Liver (tissue), 9 donors: Measurements from ENCODE around the gene SLC39A12. TPM values are rescaled to one million over a fixed set of nuclear protein-coding genes. Genes with fewer than 3 reads are reported as not detected.

Source experiments
- DNase-seq: peaks from one replicate; pipeline ENCODE4 v3.0.0-alpha.2; 2017; ENCODE audit warnings: low spot score
- H3K27ac ChIP-seq, 2 donors: one replicate each; pipeline ENCODE4 v1.7.0; 2013; ENCODE audit warnings: inconsistent platforms in 2 of 2, low read length in 2 of 2, control low read depth in 1 of 2, low read depth in 1 of 2, mild to moderate bottlenecking in 1 of 2
- H3K27me3 ChIP-seq, 4 donors: one replicate each; pipeline versions ENCODE4 v1.6.1 to v1.7.0; 2013; ENCODE audit warnings: low read length in 3 of 4, inconsistent platforms in 1 of 4, mild to moderate bottlenecking in 1 of 4, moderate library complexity in 1 of 4; ENCODE audit not compliant: control insufficient read depth in 4 of 4, insufficient read depth in 4 of 4
- H3K36me3 ChIP-seq, 4 donors: one replicate each; pipeline versions ENCODE4 v1.6.1 to v1.7.0; 2013; ENCODE audit warnings: low read length in 3 of 4, mild to moderate bottlenecking in 3 of 4, low read depth in 1 of 4, moderate library complexity in 1 of 4; ENCODE audit not compliant: control insufficient read depth in 4 of 4, insufficient read depth in 3 of 4
- H3K4me1 ChIP-seq, 4 donors: one replicate each; pipeline versions ENCODE4 v1.6.1 to v1.7.0; 2013; ENCODE audit warnings: low read length in 3 of 4, mild to moderate bottlenecking in 3 of 4, moderate library complexity in 1 of 4; ENCODE audit not compliant: control insufficient read depth in 4 of 4, insufficient read depth in 4 of 4
- H3K4me3 ChIP-seq, 3 donors: one replicate each; pipeline versions ENCODE4 v1.6.1 to v1.7.0; 2013; ENCODE audit warnings: low read length in 3 of 3, control low read depth in 1 of 3, low read depth in 1 of 3, mild to moderate bottlenecking in 1 of 3
- H3K9ac ChIP-seq, 2 donors: one replicate each; pipeline ENCODE4 v1.7.0; 2013; ENCODE audit warnings: low read length in 2 of 2, mild to moderate bottlenecking in 2 of 2, moderate library complexity in 2 of 2, control low read depth in 1 of 2, low read depth in 1 of 2
- H3K9me3 ChIP-seq, 4 donors: one replicate each; pipeline versions ENCODE4 v1.6.1 to v1.7.0; 2013; ENCODE audit warnings: low read length in 3 of 4; ENCODE audit not compliant: control insufficient read depth in 4 of 4
- FOXA2 ChIP-seq: IDR thresholded peaks from 2 replicates; pipeline ENCODE4 v1.6.1; 2016; ENCODE audit warnings: antibody characterized with exemption
- HNF4G ChIP-seq: IDR thresholded peaks from 2 replicates; pipeline ENCODE4 v1.6.1; 2016; ENCODE audit warnings: antibody characterized with exemption
- RAD21 ChIP-seq, 2 donors: IDR thresholded peaks; 2 replicates each; pipeline ENCODE4 v1.6.1; 2016; ENCODE audit warnings: antibody characterized with exemption in 2 of 2, mild to moderate bottlenecking in 2 of 2
- SP1 ChIP-seq: IDR thresholded peaks from 2 replicates; pipeline ENCODE4 v1.6.1; 2018; ENCODE audit warnings: antibody characterized with exemption, mild to moderate bottlenecking
- TAF1 ChIP-seq: conservative IDR thresholded peaks from 2 replicates; pipeline ENCODE4 v1.6.1; 2016; ENCODE audit warnings: antibody characterized with exemption, mild to moderate bottlenecking
- YY1 ChIP-seq: IDR thresholded peaks from 2 replicates; pipeline ENCODE4 v1.6.1; 2016; ENCODE audit warnings: antibody characterized with exemption, mild to moderate bottlenecking
- WGBS: extraction: QIAGEN DNeasy Blood & Tissue Kit; methylation state at CpG from one replicate; pipeline ENCODE4 v1.1.7; 2013; 5-methylcytosine and 5-hydroxymethylcytosine counted together
- polyA plus RNA-seq, 2 donors: library from polyadenylated mRNA; stranded (reverse) in 1 of 2; unstranded in 1 of 2; fragments of 200-250 nt in 1 of 2; fragments of >200 nt in 1 of 2; fragmentation: Nextera tagmentation in 1 of 2; extraction: Ambion mirVana in 1 of 2; gene quantifications; one replicate each; pipeline versions ENCODE4 v1.2.1 to v1.2.3, GENCODE V29; 2013 to 2015
- total RNA-seq, 2 donors: library from RNA; depleted of rRNA; stranded (reverse); fragments of >200 nt; gene quantifications; one replicate each; pipeline ENCODE4 v1.2.3, GENCODE V29; 2014
- TF ChIP-seq, protein P1 (sequence below): IDR thresholded peaks from 2 replicates; pipeline ENCODE4 v1.6.1; 2016; ENCODE audit warnings: antibody characterized with exemption
- TF ChIP-seq, protein P2 (sequence below): IDR thresholded peaks from 2 replicates; pipeline ENCODE4 v1.6.1; 2016; ENCODE audit warnings: antibody characterized with exemption
- donor health status: healthy.
- donor health status: healthy.
- donor health status: healthy.
- donor health status: healthy.
- donor health status: healthy.

Gene SLC39A12
- total and polyA plus RNA-seq, 4 donors = 0.05 to 0.08 TPM; not detected in 2

DNA sequence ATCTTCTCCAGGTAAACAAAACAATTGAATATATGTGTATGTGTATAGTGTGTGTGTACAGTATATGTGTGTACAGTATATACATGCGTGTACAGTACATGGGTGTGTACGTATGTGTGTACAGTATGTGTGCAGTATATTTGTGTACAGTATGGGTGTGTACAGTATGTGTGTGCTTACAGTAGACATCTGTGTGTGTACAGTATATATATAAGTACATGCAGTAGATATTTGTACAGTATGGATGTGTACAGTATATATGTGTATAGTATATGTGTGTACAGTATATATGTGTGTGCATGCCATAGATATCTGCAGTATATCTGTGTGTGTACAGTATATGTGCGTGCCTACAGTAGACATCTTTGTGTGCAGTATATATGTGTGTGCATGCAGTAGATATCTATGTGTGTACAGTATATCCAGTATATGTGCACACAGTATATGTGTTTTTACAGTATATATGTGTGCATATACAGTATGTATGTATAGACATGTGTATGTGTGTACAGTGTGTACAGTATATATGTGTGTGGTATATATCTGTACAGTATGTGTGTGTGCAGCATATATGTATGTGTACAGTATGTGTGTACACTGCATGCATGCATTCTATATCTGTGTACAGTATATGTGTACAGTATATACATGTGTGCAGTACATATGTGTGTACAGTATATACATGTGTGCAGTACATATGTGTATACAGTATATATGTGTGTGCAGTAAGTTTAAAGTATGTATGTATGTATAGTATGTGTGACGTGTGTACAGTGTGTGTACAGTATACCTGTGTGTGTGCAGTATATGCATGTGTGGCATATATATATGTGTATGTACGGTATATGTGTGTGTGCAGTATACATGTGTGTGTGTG is 37.3 kb upstream of the SLC39A12 start:
- WGBS = 85% methylated on average over 5 of the region's 5 CpGs
- H3K9me3 ChIP-seq = peaks cover 0 to 1% (median 0%) of the 10 kb centered on the region in 4 donors
- no peak for DNase-seq

DNA sequence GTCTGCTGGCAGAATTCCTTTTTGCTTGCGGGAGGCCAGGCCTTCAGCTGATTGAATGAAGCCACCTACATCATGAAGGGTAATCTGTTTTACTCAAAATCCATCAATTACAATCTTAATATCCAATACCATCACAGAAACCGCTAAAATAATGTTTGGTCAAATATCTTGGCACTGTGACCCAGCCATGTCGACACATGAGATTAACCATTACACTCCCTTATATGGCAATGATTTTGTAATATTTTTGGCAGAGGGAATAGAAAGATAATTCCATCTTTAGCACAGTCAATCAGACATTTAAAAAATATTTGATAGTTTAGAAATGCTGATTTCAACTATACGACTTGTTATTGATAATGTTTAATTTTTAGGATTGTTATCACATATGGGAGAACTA is 36.5 kb upstream of the SLC39A12 start:
- no peak overlapping the region for H3K9ac ChIP-seq
- H3K36me3 ChIP-seq = no peaks in the 10 kb centered on the region
- H3K27ac ChIP-seq = no peak overlapping the region
- H3K4me1 ChIP-seq = no peaks in the 10 kb centered on the region
- H3K4me3 ChIP-seq = no peak overlapping the region
- peaks cover 0 to 3% (median 0%) of the 10 kb centered on the region in 4 donors for H3K27me3 ChIP-seq
- H3K9me3 ChIP-seq = peaks cover 0 to 1% (median 0%) of the 10 kb centered on the region in 4 donors
- DNase-seq = no peak
- TF ChIP-seq, protein P1, sequence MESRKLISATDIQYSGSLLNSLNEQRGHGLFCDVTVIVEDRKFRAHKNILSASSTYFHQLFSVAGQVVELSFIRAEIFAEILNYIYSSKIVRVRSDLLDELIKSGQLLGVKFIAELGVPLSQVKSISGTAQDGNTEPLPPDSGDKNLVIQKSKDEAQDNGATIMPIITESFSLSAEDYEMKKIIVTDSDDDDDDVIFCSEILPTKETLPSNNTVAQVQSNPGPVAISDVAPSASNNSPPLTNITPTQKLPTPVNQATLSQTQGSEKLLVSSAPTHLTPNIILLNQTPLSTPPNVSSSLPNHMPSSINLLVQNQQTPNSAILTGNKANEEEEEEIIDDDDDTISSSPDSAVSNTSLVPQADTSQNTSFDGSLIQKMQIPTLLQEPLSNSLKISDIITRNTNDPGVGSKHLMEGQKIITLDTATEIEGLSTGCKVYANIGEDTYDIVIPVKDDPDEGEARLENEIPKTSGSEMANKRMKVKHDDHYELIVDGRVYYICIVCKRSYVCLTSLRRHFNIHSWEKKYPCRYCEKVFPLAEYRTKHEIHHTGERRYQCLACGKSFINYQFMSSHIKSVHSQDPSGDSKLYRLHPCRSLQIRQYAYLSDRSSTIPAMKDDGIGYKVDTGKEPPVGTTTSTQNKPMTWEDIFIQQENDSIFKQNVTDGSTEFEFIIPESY = no peak
- WGBS = 78% methylated on average over 4 of the region's 4 CpGs

More for the DNA sequence above, 37.3 kb upstream of the SLC39A12 start:
- Histone ChIP-seq H3K4me3 (no peak overlapping the region), H3K4me1 (no peaks in the 10 kb centered on the region), H3K27ac (no peak overlapping the region), H3K27me3 (peaks cover 0 to 3% (median 0%) of the 10 kb centered on the region in 4 donors), H3K36me3 (no peaks in the 10 kb centered on the region), H3K9ac (no peak overlapping the region)
- TF ChIP-seq FOXA2 (no peak), HNF4G (no peak), RAD21 (IDR thresholded peaks at IDR 0.05) (no peak), TAF1 (no peak), SP1 (no peak), YY1 (no peak)
- TF ChIP-seq, protein P1 = no peak
- TF ChIP-seq, protein P2, sequence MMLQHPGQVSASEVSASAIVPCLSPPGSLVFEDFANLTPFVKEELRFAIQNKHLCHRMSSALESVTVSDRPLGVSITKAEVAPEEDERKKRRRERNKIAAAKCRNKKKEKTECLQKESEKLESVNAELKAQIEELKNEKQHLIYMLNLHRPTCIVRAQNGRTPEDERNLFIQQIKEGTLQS = no peak

DNA sequence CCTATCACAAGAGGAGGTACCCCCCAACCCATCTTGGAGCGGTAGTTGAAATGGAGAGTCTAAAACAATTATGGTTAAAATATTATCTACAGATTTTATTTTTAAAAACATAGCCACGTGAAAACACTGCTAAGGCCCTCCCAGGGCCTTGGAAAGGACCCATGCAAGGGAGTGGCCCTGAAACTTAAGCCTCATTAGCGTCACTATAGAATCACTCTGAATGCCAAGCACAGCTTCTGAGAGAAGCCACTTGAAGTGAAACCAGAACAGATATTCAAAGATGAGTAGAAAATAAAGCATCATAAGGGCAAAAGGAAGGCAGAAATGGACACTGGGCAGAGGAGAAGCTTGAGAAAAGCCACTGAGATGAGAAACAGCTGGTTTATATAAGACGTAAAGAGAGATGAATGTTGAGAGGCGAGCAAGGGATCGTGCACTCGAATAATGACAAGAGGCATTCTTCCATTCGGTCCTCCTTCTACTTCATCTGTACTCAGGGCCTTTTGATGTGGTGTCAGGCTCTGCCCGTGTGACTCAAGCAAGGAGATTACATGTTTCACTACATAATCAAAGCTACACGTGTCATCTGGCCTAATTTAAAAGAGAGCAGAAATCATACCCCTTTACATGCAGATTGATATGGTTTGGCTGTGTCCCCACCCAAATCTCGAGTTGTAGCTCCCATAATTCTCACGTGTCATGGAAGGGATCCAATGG is 33.4 kb upstream of the SLC39A12 start:
- TF ChIP-seq, protein P2 = no peak
- TF ChIP-seq, protein P1 = no peak
- no peaks in the 10 kb centered on the region for H3K36me3 ChIP-seq
- H3K9ac ChIP-seq = no peak overlapping the region
- H3K4me3 ChIP-seq = no peak overlapping the region
- no peak overlapping the region for H3K27ac ChIP-seq
- DNase-seq = no peak
- 80% methylated on average over 12 of the region's 12 CpGs for WGBS
- peaks cover 0 to 3% (median 1%) of the 10 kb centered on the region in 4 donors for H3K9me3 ChIP-seq
- H3K27me3 ChIP-seq = peaks cover 0 to 3% (median 0%) of the 10 kb centered on the region in 4 donors
- no peaks in the 10 kb centered on the region for H3K4me1 ChIP-seq
